Progenitor cell of endocrine pancreas (in vitro differentiated cells): ENCODE results near the gene CBY2. TPM values are rescaled to one million over a fixed set of nuclear protein-coding genes. Genes with fewer than 3 reads are reported as not detected.
A peak's percentile ranks its signal among the peaks of the same experiment; 100 is the strongest.

ENCODE experiments used
- DNase-seq: peaks from one replicate; pipeline ENCODE4 v3.0.0; 2021; ENCODE audit warnings: low spot score; ENCODE audit not compliant: unreplicated experiment
- H3K27ac Mint-ChIP-seq: 2 replicates; pipeline ENCODE4 v1.8.0; 2021; ENCODE audit warnings: mild to moderate bottlenecking, moderate library complexity, mixed read lengths
- H3K27me3 Mint-ChIP-seq: 2 replicates; pipeline ENCODE4 v1.8.0; 2021; ENCODE audit warnings: mixed read lengths
- H3K36me3 Mint-ChIP-seq: 2 replicates; pipeline ENCODE4 v1.8.0; 2022; ENCODE audit warnings: mixed read lengths; ENCODE audit not compliant: insufficient read depth
- H3K4me1 Mint-ChIP-seq: 2 replicates; pipeline ENCODE4 v1.8.0; 2021; ENCODE audit warnings: low read depth, mixed read lengths
- H3K4me3 Mint-ChIP-seq: 2 replicates; pipeline ENCODE4 v1.8.0; 2021; ENCODE audit warnings: low read depth, mild to moderate bottlenecking, moderate library complexity, mixed read lengths
- H3K9me3 Mint-ChIP-seq: 2 replicates; pipeline ENCODE4 v1.8.0; 2021; ENCODE audit warnings: low read depth, mixed read lengths
- CTCF ChIP-seq: fragments of 200-600 bp; sonication (generic); IDR thresholded peaks from one replicate; pipeline ENCODE4 v1.5.0; 2021; ENCODE audit warnings: antibody characterized with exemption, mild to moderate bottlenecking; ENCODE audit not compliant: unreplicated experiment
- total RNA-seq: library from RNA; stranded (reverse); gene quantifications from 2 replicates; pipeline ENCODE4 v1.2.1, GENCODE V29; 2021

CBY2 gene
- total RNA-seq, 1 donor from 2014 or later, result not detected

DNA sequence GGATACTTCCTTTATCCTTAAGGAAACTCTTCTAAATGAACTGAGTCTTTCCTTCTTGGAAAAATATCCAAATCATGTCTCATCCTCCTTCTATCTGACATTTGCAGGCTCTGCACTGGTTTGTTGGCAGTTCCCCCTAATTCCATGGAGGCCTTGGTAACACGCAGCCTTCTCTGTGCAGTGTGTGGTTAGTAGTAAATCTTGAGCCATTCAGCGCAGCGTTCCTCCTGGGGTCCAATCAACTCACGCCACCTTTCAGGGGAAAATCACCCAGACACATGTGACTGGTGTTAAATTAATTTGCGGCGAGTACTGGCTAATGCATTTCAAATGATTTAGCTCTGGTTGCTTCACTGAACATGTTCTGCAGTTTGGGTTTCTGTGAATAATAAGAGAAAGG is 21.0 kb upstream of the CBY2 start:
- no peaks in the 10 kb centered on the region for H3K9me3 Mint-ChIP-seq
- no peak for DNase-seq
- no peak for TF ChIP-seq CTCF
- H3K27me3 Mint-ChIP-seq, result no peaks in the 10 kb centered on the region
- H3K27ac Mint-ChIP-seq, result no peak overlapping the region
- no peak overlapping the region for H3K4me3 Mint-ChIP-seq
- no peaks in the 10 kb centered on the region for H3K36me3 Mint-ChIP-seq
- H3K4me1 Mint-ChIP-seq, result peaks cover 22% of the 10 kb centered on the region

- H3K4me1 Mint-ChIP-seq, result peaks cover 22% of the 10 kb centered on the region
- no peak overlapping the region for H3K27ac Mint-ChIP-seq
- H3K36me3 Mint-ChIP-seq, result no peaks in the 10 kb centered on the region
- no peaks in the 10 kb centered on the region for H3K27me3 Mint-ChIP-seq
- no peak for TF ChIP-seq CTCF
- no peak overlapping the region for H3K4me3 Mint-ChIP-seq
- no peaks in the 10 kb centered on the region for H3K9me3 Mint-ChIP-seq
- no peak for DNase-seq
Observed at GRCh38 chr13:45682494-45683008, 19.6 kb upstream of the CBY2 start.

DNA sequence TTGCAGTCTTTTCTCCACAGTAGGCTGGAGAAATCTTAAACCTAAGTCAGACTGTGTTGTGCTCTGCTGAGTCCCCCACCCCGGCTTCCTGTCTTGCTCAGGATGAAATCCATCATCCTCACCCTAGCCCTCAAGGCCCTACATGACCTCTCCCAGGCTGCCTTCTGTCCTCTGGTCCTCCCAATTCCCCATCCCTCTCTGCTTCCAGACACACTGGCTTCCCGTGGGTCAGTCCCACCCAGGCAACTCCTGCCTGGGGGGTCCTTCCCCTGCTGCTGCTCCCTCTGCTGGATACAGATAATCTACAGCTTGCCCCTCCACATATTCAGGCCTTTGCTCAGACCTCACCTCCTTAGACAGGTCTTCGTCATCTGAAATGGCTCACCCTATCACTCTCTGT is 18.4 kb upstream of the CBY2 start:
- Mint-ChIP-seq H3K4me1 (peaks cover 12% of the 10 kb centered on the region), H3K9me3 (no peaks in the 10 kb centered on the region), H3K27ac (no peak overlapping the region), H3K4me3 (no peak overlapping the region), H3K27me3 (no peaks in the 10 kb centered on the region), H3K36me3 (no peaks in the 10 kb centered on the region)
- DNase-seq, result no peak
- peak; percentile 18 for TF ChIP-seq CTCF

- peaks cover 14% of the 10 kb centered on the region for H3K9me3 Mint-ChIP-seq
- no peaks in the 10 kb centered on the region for H3K27me3 Mint-ChIP-seq
- H3K36me3 Mint-ChIP-seq, result peaks cover 1% of the 10 kb centered on the region
- H3K4me3 Mint-ChIP-seq, result no peak overlapping the region
- H3K27ac Mint-ChIP-seq, result no peak overlapping the region
- no peak for DNase-seq
- peaks cover 8% of the 10 kb centered on the region for H3K4me1 Mint-ChIP-seq
- no peak for TF ChIP-seq CTCF
Observed at GRCh38 chr13:45688577-45688976, 13.5 kb upstream of the CBY2 start.

- Mint-ChIP-seq H3K27me3 (no peaks in the 10 kb centered on the region), H3K9me3 (peaks cover 14% of the 10 kb centered on the region)
Observed at GRCh38 chr13:45690636-45691035, 11.5 kb upstream of the CBY2 start.

More at GRCh38 chr13:45690636-45691035, 11.5 kb upstream of the CBY2 start:
- H3K36me3 Mint-ChIP-seq, result peaks cover 1% of the 10 kb centered on the region
- H3K4me1 Mint-ChIP-seq, result peaks cover 9% of the 10 kb centered on the region
- H3K4me3 Mint-ChIP-seq, result no peak overlapping the region
- no peak overlapping the region for H3K27ac Mint-ChIP-seq
- no peak for TF ChIP-seq CTCF
- DNase-seq, result no peak
